B cell (primary cell): ENCODE data around the gene C22orf15. TPM values are rescaled to one million over a fixed set of nuclear protein-coding genes. Genes with fewer than 3 reads are reported as not detected.

Source experiments
- ATAC-seq: fragments of 200-7000 bp; cut with Tn5 transposase; one replicate; pipeline ENCODE4 v1.10.0; 2021; ENCODE audit warnings: low read depth, mild to moderate bottlenecking, moderate number of reproducible peaks, moderate library complexity
- CTCF ChIA-PET: fragments of 350-600 bp; sonication (Branson Sonifier 250); formaldehyde crosslinking; loops from one replicate; lab custom pipeline; 2021; ENCODE audit warnings: antibody characterized with exemption, inconsistent platforms; lab: Charles Lee
- POLR2A ChIA-PET: fragments of 350-600 bp; sonication (Branson Sonifier 250); formaldehyde crosslinking; loops from one replicate; lab custom pipeline; 2021; ENCODE audit warnings: antibody characterized with exemption; lab: Charles Lee
- DNase-seq: peaks from one replicate; pipeline ENCODE4 v3.0.0; 2013
- H2AFZ ChIP-seq: 2 replicates; pipeline ENCODE4 v1.6.1; 2012; ENCODE audit warnings: mild to moderate bottlenecking, low read depth, low read length; ENCODE audit not compliant: insufficient read depth, poor library complexity, severe bottlenecking
- H3K27ac ChIP-seq, 2 donors: 1 replicate in 1 of 2; 2 replicates in 1 of 2; pipeline ENCODE4 v1.5.1; 2012 to 2013; ENCODE audit warnings: low read length in 2 of 2, mild to moderate bottlenecking in 2 of 2, moderate library complexity in 1 of 2
- H3K27me3 ChIP-seq, 4 experiments: fragments of 200-600 bp in 1 of 4; sonication (generic) in 1 of 4; replicated peaks in 1 of 4; 1 replicate in 2 of 4; 2 replicates in 2 of 4; pipeline versions ENCODE4 v1.6.1 to v1.7.0; 2013 to 2016; ENCODE audit warnings: low read length in 3 of 4, mild to moderate bottlenecking in 2 of 4, mixed read lengths in 1 of 4, moderate library complexity in 1 of 4; ENCODE audit not compliant: insufficient read depth in 4 of 4, control insufficient read depth in 3 of 4; ENCODE audit errors: control extremely low read depth in 1 of 4
- H3K36me3 ChIP-seq, 2 experiments: replicated peaks in 1 of 2; 1 replicate in 1 of 2; 2 replicates in 1 of 2; pipeline versions ENCODE4 v1.6.1 to v1.7.1; 2013; ENCODE audit warnings: low read length in 1 of 2; ENCODE audit not compliant: insufficient read depth in 2 of 2, control insufficient read depth in 1 of 2; ENCODE audit errors: control extremely low read depth in 1 of 2, extremely low read depth in 1 of 2
- H3K4me1 ChIP-seq, 2 donors: fragments of 200-600 bp in 1 of 2; sonication (generic) in 1 of 2; 1 replicate in 1 of 2; 2 replicates in 1 of 2; pipeline versions ENCODE4 v1.5.1 to v1.6.1; 2013 to 2017; ENCODE audit warnings: low read length in 2 of 2; ENCODE audit not compliant: control insufficient read depth in 2 of 2, insufficient read depth in 2 of 2
- H3K4me2 ChIP-seq: replicated peaks from 2 replicates; pipeline ENCODE3; 2012; ENCODE audit warnings: mild to moderate bottlenecking, low read depth, low read length; ENCODE audit not compliant: poor library complexity, severe bottlenecking
- H3K4me3 ChIP-seq, 5 experiments: fragments of 200-600 bp in 1 of 5; sonication (generic) in 1 of 5; 1 replicate in 3 of 5; 2 replicates in 2 of 5; pipeline versions ENCODE4 v1.5.1 to v1.7.0; 2011 to 2016; ENCODE audit warnings: low read length in 4 of 5, mild to moderate bottlenecking in 4 of 5, low read depth in 2 of 5, control low read depth in 1 of 5, moderate library complexity in 1 of 5; ENCODE audit not compliant: insufficient read depth in 1 of 5; ENCODE audit errors: control extremely low read depth in 1 of 5, extremely low read depth in 1 of 5
- H3K79me2 ChIP-seq: fragments of 200-600 bp; sonication (generic); one replicate; pipeline ENCODE4 v1.6.0; 2016; ENCODE audit warnings: low read length; ENCODE audit not compliant: control insufficient read depth, insufficient read depth
- H3K9ac ChIP-seq: fragments of 200-600 bp; sonication (generic); 2 replicates; pipeline ENCODE4 v1.6.1; 2017; ENCODE audit warnings: mild to moderate bottlenecking, low read length, moderate library complexity
- H3K9me3 ChIP-seq, 3 donors: one replicate each; pipeline versions ENCODE4 v1.6.1 to v1.7.1; 2013; ENCODE audit warnings: low read length in 2 of 3; ENCODE audit not compliant: control insufficient read depth in 2 of 3, insufficient read depth in 1 of 3; ENCODE audit errors: control extremely low read depth in 1 of 3
- H4K20me1 ChIP-seq: 2 replicates; pipeline ENCODE4 v1.6.0; 2012; ENCODE audit warnings: mild to moderate bottlenecking, low read length; ENCODE audit not compliant: insufficient read depth, control insufficient read depth, poor library complexity, severe bottlenecking
- H3K27ac Mint-ChIP-seq: one replicate; pipeline ENCODE4 v1.8.0; 2021; ENCODE audit warnings: mixed read lengths
- H3K27me3 Mint-ChIP-seq: one replicate; pipeline ENCODE4 v1.8.0; 2021; ENCODE audit warnings: mixed read lengths
- H3K4me1 Mint-ChIP-seq: one replicate; pipeline ENCODE4 v1.8.0; 2021; ENCODE audit warnings: mixed read lengths
- H3K4me3 Mint-ChIP-seq: one replicate; pipeline ENCODE4 v1.8.0; 2021; ENCODE audit warnings: mixed read lengths
- H3K9me3 Mint-ChIP-seq: one replicate; pipeline ENCODE4 v1.8.0; 2022; ENCODE audit warnings: mixed read lengths; ENCODE audit not compliant: insufficient read depth
- CTCF ChIP-seq: fragments of 200-600 bp; IDR thresholded peaks from one replicate; pipeline ENCODE4 v1.8.0; 2022; ENCODE audit warnings: antibody characterized with exemption, mild to moderate bottlenecking
- EZH2 ChIP-seq: IDR thresholded peaks from 2 replicates; pipeline ENCODE4 v1.6.1; 2012; ENCODE audit warnings: borderline replicate concordance, low read depth, mild to moderate bottlenecking, moderate library complexity, low read length; ENCODE audit not compliant: insufficient read depth, poor library complexity, severe bottlenecking
- WGBS: methylation state at CpG from one replicate; pipeline ENCODE4 v1.1.5; 2013; ENCODE audit warnings: missing lambda C conversion rate; ENCODE audit not compliant: insufficient coverage; 5-methylcytosine and 5-hydroxymethylcytosine counted together
- intact Hi-C: fragments of 100-400 bp; cut with micrococcal nuclease; formaldehyde crosslinking; loops from one replicate; pipeline ENCODE4 v1.10.0; 2022
- polyA plus RNA-seq: library from polyadenylated mRNA; depleted of rRNA; stranded (reverse); fragments of >200 nt; gene quantifications from 2 replicates; pipeline ENCODE4 v1.2.3, GENCODE V29; 2012
- total RNA-seq, 2 donors: library from RNA; stranded (reverse); fragments of 120-200 nt in 1 of 2; gene quantifications; 1 replicate in 1 of 2; 2 replicates in 1 of 2; pipeline versions ENCODE4 v1.2.3 to v1.2.4, GENCODE V29; 2013 to 2022

C22orf15 gene
- total and polyA plus RNA-seq, 2 donors (not counting 1 experiment from before 2014, with no cell fraction given) = 0.61 to 0.81 TPM

GRCh38 chr22:23774114-23774921 lies 11.5 kb downstream of the C22orf15 start:
- no peak for TF ChIP-seq EZH2
- TF ChIP-seq CTCF = no peak
- no peak overlapping the region for H3K4me3 ChIP-seq
- WGBS = 89% methylated on average over 11 of the region's 12 CpGs
- no peaks in the 10 kb centered on the region for H3K27me3 ChIP-seq
- DNase-seq = no peak
- no peak overlapping the region for H3K4me2 ChIP-seq
- ChIA-PET POLR2A (interaction anchor here (0.6 to 14.3 kb wide), 6 partner anchors 14 to 89 kb away, joined by 3 to 174 read pairs (median 11); partner anchors contain the start of genes SLC2A11, VPREB3 and ZNF70), CTCF (interaction anchor here (0.9 to 2.0 kb wide), 8 partner anchors 15 to 83 kb away, joined by 3 to 15 read pairs (median 4); partner anchors contain the start of gene SLC2A11)
- H3K9me3 ChIP-seq = no peaks in the 10 kb centered on the region
- peaks cover 31% of the 10 kb centered on the region for H3K4me1 Mint-ChIP-seq
- H3K27me3 Mint-ChIP-seq = no peaks in the 10 kb centered on the region
- H3K36me3 ChIP-seq = no peaks in the 10 kb centered on the region
- H4K20me1 ChIP-seq = peaks cover 7% of the 10 kb centered on the region
- peak overlapping the region; percentile 33 for H3K27ac Mint-ChIP-seq
- H3K4me3 Mint-ChIP-seq = peak overlapping the region; percentile 14
- intact Hi-C loops = no loop called here
- H3K79me2 ChIP-seq = peaks cover 8% of the 10 kb centered on the region
- H3K4me1 ChIP-seq = peaks cover 29 to 41% of the 10 kb centered on the region in 2 donors
- H3K27ac ChIP-seq = no peak overlapping the region
- no peak for ATAC-seq
- no peaks in the 10 kb centered on the region for H3K9me3 Mint-ChIP-seq
- no peak overlapping the region for H2AFZ ChIP-seq
- H3K9ac ChIP-seq = no peak overlapping the region

GRCh38 chr22:23774922-23775436 lies 12.2 kb downstream of the C22orf15 start:
- peaks cover 27% of the 10 kb centered on the region for H3K4me1 Mint-ChIP-seq
- H3K9me3 Mint-ChIP-seq = no peaks in the 10 kb centered on the region
- intact Hi-C loops = no loop called here
- ATAC-seq (no peak), DNase-seq (no peak)
- peak overlapping the region; percentile 14 for H3K4me3 Mint-ChIP-seq
- no peak overlapping the region for H2AFZ ChIP-seq
- no peaks in the 10 kb centered on the region for H3K9me3 ChIP-seq
- H3K27ac ChIP-seq = no peak overlapping the region
- no peak overlapping the region for H3K27ac Mint-ChIP-seq
- no peak overlapping the region for H3K4me3 ChIP-seq
- H3K4me2 ChIP-seq = no peak overlapping the region
- POLR2A ChIA-PET = interaction anchor here (0.6 to 1.5 kb wide), 4 partner anchors 14 to 89 kb away, joined by 3 to 11 read pairs (median 4); no protein-coding TSS in a partner anchor
- peaks cover 8% of the 10 kb centered on the region for H3K79me2 ChIP-seq
- no peak overlapping the region for H3K9ac ChIP-seq
- WGBS = 100% methylated on average over 2 of the region's 2 CpGs
- H3K27me3 Mint-ChIP-seq = no peaks in the 10 kb centered on the region
- H3K36me3 ChIP-seq = peaks cover 0 to 5% of the 10 kb centered on the region in 2 experiments
- H3K27me3 ChIP-seq = no peaks in the 10 kb centered on the region
- peaks cover 7% of the 10 kb centered on the region for H4K20me1 ChIP-seq
- TF ChIP-seq CTCF (no peak), EZH2 (no peak)
- CTCF ChIA-PET = interaction anchor here (0.6 to 2.0 kb wide), 9 partner anchors 21 to 781 kb away, joined by 3 to 15 read pairs (median 3); partner anchors contain the start of genes SLC2A11 and SNRPD3
- H3K4me1 ChIP-seq = peaks cover 22 to 34% of the 10 kb centered on the region in 2 donors
